Neural progenitor cell (in vitro differentiated cells): ENCODE results near the gene SRPK3. TPM values are rescaled to one million over a fixed set of nuclear protein-coding genes. Genes with fewer than 3 reads are reported as not detected.
"Not testable (repeated sequence)": the region's sequence is repeated elsewhere in the genome, so short reads cannot be mapped to it uniquely, and the experiment has no call there.

Experiments
- DNase-seq: peaks from one replicate; pipeline ENCODE4 v3.0.0-alpha.2; 2016; ENCODE audit warnings: low spot score
- H2AFZ ChIP-seq: fragments of 200-600 bp; sonication (generic); replicated peaks from 2 replicates; pipeline ENCODE4 v1.6.1; 2016; ENCODE audit warnings: antibody characterized with exemption
- H3F3A ChIP-seq: fragments of 200-600 bp; sonication (generic); 2 replicates; pipeline ENCODE4 v1.6.1; 2016; ENCODE audit warnings: antibody characterized with exemption, low read depth
- H3K27ac ChIP-seq: fragments of 200-600 bp; sonication (generic); 2 replicates; pipeline ENCODE4 v1.5.1; 2016; ENCODE audit warnings: mild to moderate bottlenecking
- H3K27me3 ChIP-seq: fragments of 200-600 bp; sonication (generic); 2 replicates; pipeline ENCODE4 v1.6.1; 2016; ENCODE audit warnings: mild to moderate bottlenecking, moderate library complexity
- H3K36me3 ChIP-seq: fragments of 200-600 bp; sonication (generic); 2 replicates; pipeline ENCODE4 v1.5.1; 2016
- H3K4me1 ChIP-seq: fragments of 200-600 bp; sonication (generic); 2 replicates; pipeline ENCODE4 v1.6.1; 2016; ENCODE audit warnings: mixed run types
- H3K4me2 ChIP-seq: fragments of 200-600 bp; sonication (generic); 2 replicates; pipeline ENCODE4 v1.6.1; 2016
- H3K4me3 ChIP-seq: fragments of 200-600 bp; sonication (generic); 2 replicates; pipeline ENCODE4 v1.5.1; 2016
- H3K79me2 ChIP-seq: fragments of 200-600 bp; sonication (generic); 2 replicates; pipeline ENCODE4 v1.6.1; 2016; ENCODE audit warnings: low read depth
- H3K9ac ChIP-seq: fragments of 200-600 bp; sonication (generic); 2 replicates; pipeline ENCODE4 v1.6.1; 2016
- H3K9me3 ChIP-seq: fragments of 200-600 bp; sonication (generic); 2 replicates; pipeline ENCODE4 v1.5.1; 2016; ENCODE audit warnings: low read depth
- H4K20me1 ChIP-seq: fragments of 200-600 bp; sonication (generic); 2 replicates; pipeline ENCODE4 v1.6.1; 2016; ENCODE audit warnings: low read depth
- H3K27ac Mint-ChIP-seq: 3 replicates; pipeline ENCODE4 v1.8.0; 2021; ENCODE audit warnings: mixed read lengths
- H3K27me3 Mint-ChIP-seq: 2 replicates; pipeline ENCODE4 v1.8.0; 2022; ENCODE audit warnings: low read depth, mild to moderate bottlenecking, inconsistent platforms, moderate library complexity, mixed read lengths; ENCODE audit not compliant: insufficient read depth
- H3K36me3 Mint-ChIP-seq: 3 replicates; pipeline ENCODE4 v1.8.0; 2021; ENCODE audit warnings: mixed read lengths
- H3K4me1 Mint-ChIP-seq: 3 replicates; pipeline ENCODE4 v1.8.0; 2021; ENCODE audit warnings: mixed read lengths
- H3K4me3 Mint-ChIP-seq: 3 replicates; pipeline ENCODE4 v1.8.0; 2021; ENCODE audit warnings: mild to moderate bottlenecking, moderate library complexity, mixed read lengths
- H3K9me3 Mint-ChIP-seq: 3 replicates; pipeline ENCODE4 v1.8.0; 2020; ENCODE audit warnings: mixed read lengths
- EZH2 ChIP-seq: fragments of 200-600 bp; sonication (generic); IDR thresholded peaks from 2 replicates; pipeline ENCODE4 v1.6.1; 2017; ENCODE audit warnings: antibody characterized with exemption, mild to moderate bottlenecking, moderate library complexity
- EZH2phosphoT487 ChIP-seq: fragments of 200-600 bp; sonication (generic); IDR thresholded peaks from 2 replicates; pipeline ENCODE4 v1.6.1; 2017; ENCODE audit warnings: antibody characterized with exemption
- total RNA-seq: library from RNA; depleted of rRNA; stranded (reverse); fragments of >200 nt; gene quantifications from 2 replicates; pipeline ENCODE4 v1.2.3, GENCODE V29; 2015; ENCODE audit warnings: low replicate concordance
- TF ChIP-seq, protein P1 (sequence below): fragments of 200-600 bp; sonication (generic); IDR thresholded peaks from 2 replicates; pipeline ENCODE4 v1.5.1; 2017; ENCODE audit warnings: antibody characterized with exemption, mild to moderate bottlenecking

SRPK3 gene
- total RNA-seq, 1 donor from 2014 or later = not detected

DNA sequence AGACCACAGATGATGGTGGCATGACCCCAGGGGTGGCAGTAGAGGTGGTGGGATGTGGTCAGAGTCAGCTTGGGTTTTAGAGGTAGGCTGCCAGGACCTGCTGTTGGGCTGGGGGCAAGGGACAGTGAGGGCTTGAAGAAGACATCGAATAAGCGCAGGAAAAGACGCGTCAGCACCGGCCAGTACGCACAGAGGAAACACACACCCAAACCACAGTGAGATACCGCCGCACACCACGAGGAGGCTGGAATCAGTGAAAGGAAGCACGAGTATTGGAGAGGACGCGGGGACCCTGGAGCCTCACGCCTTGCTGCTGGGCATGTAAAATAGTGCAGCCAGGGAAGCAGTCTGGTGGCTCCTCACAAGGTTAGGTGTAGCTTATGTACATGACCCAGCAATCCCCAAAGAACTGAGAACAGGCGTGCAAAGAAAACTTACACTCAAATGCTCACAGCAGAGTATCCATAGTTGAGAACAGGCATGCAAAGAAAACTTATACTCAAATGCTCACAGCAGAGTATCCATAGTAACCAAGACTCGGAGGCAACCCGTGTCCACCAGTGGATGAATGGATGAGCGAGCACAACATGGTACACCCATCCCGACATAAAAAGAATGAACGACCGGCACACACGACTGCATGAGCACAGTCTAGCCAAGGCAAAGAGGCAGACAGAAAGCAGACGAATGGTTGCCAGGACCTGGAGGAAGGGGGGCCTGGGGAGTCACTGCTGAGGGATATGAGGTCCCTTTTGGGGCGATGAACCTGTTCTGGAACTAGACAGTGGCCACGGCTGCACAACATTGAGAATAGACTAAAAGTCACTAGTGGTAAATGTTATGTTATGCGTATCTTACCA is 36.2 kb downstream of the SRPK3 start:
- no peak overlapping the region for H3K4me2 ChIP-seq
- Mint-ChIP-seq H3K4me1 (peaks cover 48% of the 10 kb centered on the region), H3K4me3 (peak overlapping the region; percentile 66), H3K27ac (peak overlapping the region; percentile 83), H3K27me3 (peaks cover 6% of the 10 kb centered on the region), H3K9me3 (peaks cover 29% of the 10 kb centered on the region), H3K36me3 (peaks cover 7% of the 10 kb centered on the region)
- peaks cover 13% of the 10 kb centered on the region for H3K4me1 ChIP-seq
- DNase-seq = no peak
- H3K27ac ChIP-seq = no peak overlapping the region
- no peak overlapping the region for H3K9ac ChIP-seq
- H2AFZ ChIP-seq = no peak overlapping the region
- H3K79me2 ChIP-seq = no peaks in the 10 kb centered on the region
- no peaks in the 10 kb centered on the region for H3K36me3 ChIP-seq
- H3F3A ChIP-seq = peaks cover 10% of the 10 kb centered on the region
- H4K20me1 ChIP-seq = no peaks in the 10 kb centered on the region
- no peaks in the 10 kb centered on the region for H3K27me3 ChIP-seq
- H3K4me3 ChIP-seq = no peak overlapping the region
- H3K9me3 ChIP-seq = no peaks in the 10 kb centered on the region
- TF ChIP-seq EZH2 = no peak
- TF ChIP-seq, protein P1, sequence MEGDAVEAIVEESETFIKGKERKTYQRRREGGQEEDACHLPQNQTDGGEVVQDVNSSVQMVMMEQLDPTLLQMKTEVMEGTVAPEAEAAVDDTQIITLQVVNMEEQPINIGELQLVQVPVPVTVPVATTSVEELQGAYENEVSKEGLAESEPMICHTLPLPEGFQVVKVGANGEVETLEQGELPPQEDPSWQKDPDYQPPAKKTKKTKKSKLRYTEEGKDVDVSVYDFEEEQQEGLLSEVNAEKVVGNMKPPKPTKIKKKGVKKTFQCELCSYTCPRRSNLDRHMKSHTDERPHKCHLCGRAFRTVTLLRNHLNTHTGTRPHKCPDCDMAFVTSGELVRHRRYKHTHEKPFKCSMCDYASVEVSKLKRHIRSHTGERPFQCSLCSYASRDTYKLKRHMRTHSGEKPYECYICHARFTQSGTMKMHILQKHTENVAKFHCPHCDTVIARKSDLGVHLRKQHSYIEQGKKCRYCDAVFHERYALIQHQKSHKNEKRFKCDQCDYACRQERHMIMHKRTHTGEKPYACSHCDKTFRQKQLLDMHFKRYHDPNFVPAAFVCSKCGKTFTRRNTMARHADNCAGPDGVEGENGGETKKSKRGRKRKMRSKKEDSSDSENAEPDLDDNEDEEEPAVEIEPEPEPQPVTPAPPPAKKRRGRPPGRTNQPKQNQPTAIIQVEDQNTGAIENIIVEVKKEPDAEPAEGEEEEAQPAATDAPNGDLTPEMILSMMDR = no peak
- no peak for TF ChIP-seq EZH2phosphoT487

DNA sequence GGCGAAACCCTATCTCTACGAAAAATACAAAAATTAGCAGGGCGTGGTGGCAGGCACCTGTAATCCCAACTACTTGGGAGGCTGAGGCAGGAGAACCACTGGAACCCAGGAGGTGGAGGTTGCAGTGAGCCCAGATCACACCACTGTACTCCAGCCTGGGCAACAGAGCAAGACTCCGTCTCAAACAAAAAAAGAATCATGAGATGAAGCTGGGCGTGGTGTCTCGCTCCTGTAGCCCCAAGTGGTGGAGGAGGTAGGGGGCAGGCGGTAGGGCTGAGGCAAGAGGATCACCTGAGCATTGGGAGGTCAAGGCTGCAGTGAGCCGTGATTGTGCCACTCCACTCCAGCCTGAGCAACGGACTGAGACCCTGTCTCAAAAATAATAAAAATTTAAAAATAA is 37.2 kb downstream of the SRPK3 start:
- peaks cover 45% of the 10 kb centered on the region for H3K4me1 Mint-ChIP-seq
- not testable (repeated sequence) for H3K4me3 Mint-ChIP-seq, H3K36me3 Mint-ChIP-seq

DNA sequence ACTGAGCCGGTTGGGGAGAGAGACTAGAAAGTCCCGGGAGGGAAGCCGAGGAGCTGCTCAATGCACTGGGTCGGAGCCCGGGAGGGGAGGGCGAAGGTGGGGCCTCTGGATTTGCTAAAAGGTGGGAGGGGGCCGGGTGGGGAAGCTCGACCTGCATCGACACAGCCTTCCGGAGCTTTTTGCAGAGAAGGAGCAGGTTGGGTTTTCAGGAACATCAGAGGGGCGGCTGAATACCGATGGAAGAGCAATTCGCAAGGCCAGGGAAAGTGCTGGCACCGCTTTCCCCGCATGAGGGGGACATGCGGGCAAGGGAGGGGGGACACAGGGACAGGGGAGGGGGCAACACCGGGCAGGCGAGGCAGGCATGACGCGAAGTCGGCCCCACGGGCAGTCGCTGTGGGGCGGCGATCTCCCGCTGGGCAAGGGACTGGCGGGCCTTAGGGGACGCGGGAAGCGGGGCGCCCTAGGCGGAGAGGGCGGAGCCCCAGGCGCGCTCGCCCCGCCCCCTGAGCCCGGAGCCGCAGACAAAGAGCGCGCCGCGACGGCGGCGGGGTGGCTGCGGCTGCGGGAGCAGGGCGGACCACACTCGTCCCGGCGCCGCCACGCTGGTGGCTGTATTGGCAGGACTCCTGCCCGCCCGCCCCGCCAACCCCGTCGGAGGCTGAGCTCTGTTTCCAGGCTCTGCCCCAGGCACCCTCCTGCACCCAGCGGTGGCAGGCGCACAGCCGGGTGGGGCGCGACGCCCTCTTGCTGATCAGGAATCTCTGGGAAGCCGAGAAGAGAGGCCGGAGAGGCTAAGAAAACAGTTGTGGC is 37.9 kb downstream of the SRPK3 start:
- Mint-ChIP-seq H3K4me1 (peaks cover 42% of the 10 kb centered on the region), H3K27me3 (peaks cover 12% of the 10 kb centered on the region), H3K4me3 (peak overlapping the region; percentile 75), H3K27ac (no peak overlapping the region), H3K9me3 (peaks cover 20% of the 10 kb centered on the region), H3K36me3 (peaks cover 7% of the 10 kb centered on the region)
- H3K4me3 ChIP-seq = peak overlapping the region; percentile 48
- TF ChIP-seq EZH2 = no peak
- TF ChIP-seq, protein P1 = no peak
- TF ChIP-seq EZH2phosphoT487 = no peak
- peaks cover 10% of the 10 kb centered on the region for H3F3A ChIP-seq
- DNase-seq = peak; percentile 85
- H2AFZ ChIP-seq = no peak overlapping the region
- no peaks in the 10 kb centered on the region for H3K79me2 ChIP-seq
- H3K36me3 ChIP-seq = no peaks in the 10 kb centered on the region
- peaks cover 7% of the 10 kb centered on the region for H3K4me1 ChIP-seq
- H3K9ac ChIP-seq = no peak overlapping the region
- no peaks in the 10 kb centered on the region for H3K9me3 ChIP-seq
- H3K4me2 ChIP-seq = peak overlapping the region; percentile 75
- no peaks in the 10 kb centered on the region for H4K20me1 ChIP-seq
- H3K27ac ChIP-seq = no peak overlapping the region
- no peaks in the 10 kb centered on the region for H3K27me3 ChIP-seq

More for the DNA sequence above, 37.2 kb downstream of the SRPK3 start:
- not testable (repeated sequence) for H3K79me2 ChIP-seq, H3F3A ChIP-seq, H3K9me3 ChIP-seq, H3K4me2 ChIP-seq, H4K20me1 ChIP-seq, H3K27ac ChIP-seq, H3K4me1 ChIP-seq, H3K27ac Mint-ChIP-seq, H3K27me3 ChIP-seq, DNase-seq, H3K4me3 ChIP-seq, H3K9ac ChIP-seq, H3K36me3 ChIP-seq, H2AFZ ChIP-seq
- H3K27me3 Mint-ChIP-seq = peaks cover 12% of the 10 kb centered on the region
- peaks cover 24% of the 10 kb centered on the region for H3K9me3 Mint-ChIP-seq
